ENCODE measurements around the gene BCL2.

BCL2 gene

GRCh38 chr18:63317982-63318888 lies 1.3 kb downstream of the BCL2 start:
- Histone ChIP-seq H3K36me3 (ENCODE audit: control insufficient read depth in 1 of 2, insufficient read depth in 2 of 2, low read length in 2 of 2) (no peaks in the 10 kb centered on the region), H3K9ac (ENCODE audit: low read depth in 1 of 2, low read length in 2 of 2) (peak overlapping the region; percentile 60 to 84), H3K27me3 (ENCODE audit: control insufficient read depth in 1 of 2, insufficient read depth in 2 of 2, low read length in 2 of 2) (no peaks in the 10 kb centered on the region), H3K4me1 (ENCODE audit: control insufficient read depth in 1 of 2, insufficient read depth in 2 of 2, low read length in 2 of 2) (peaks cover 31 to 34% of the 10 kb centered on the region in 2 donors), H3K27ac (ENCODE audit: low read depth, low read length) (peak overlapping the region; percentile 54), H3K4me3 (ENCODE audit: low read depth in 1 of 2, low read length in 2 of 2) (peak overlapping the region; percentile 86 to 89), H3K9me3 (ENCODE audit: control insufficient read depth in 1 of 2, low read length in 2 of 2) (no peaks in the 10 kb centered on the region)

GRCh38 chr18:63317556-63317946 lies 2.0 kb downstream of the BCL2 start:
- peak overlapping the region; percentile 86 to 89 for H3K4me3 ChIP-seq (ENCODE audit: low read depth in 1 of 2, low read length in 2 of 2)
- H3K9me3 ChIP-seq (ENCODE audit: control insufficient read depth in 1 of 2, low read length in 2 of 2) = no peaks in the 10 kb centered on the region
- H3K27ac ChIP-seq (ENCODE audit: low read depth, low read length) = peak overlapping the region; percentile 54
- no peaks in the 10 kb centered on the region for H3K36me3 ChIP-seq (ENCODE audit: control insufficient read depth in 1 of 2, insufficient read depth in 2 of 2, low read length in 2 of 2)
- H3K4me1 ChIP-seq (ENCODE audit: control insufficient read depth in 1 of 2, insufficient read depth in 2 of 2, low read length in 2 of 2) = peaks cover 32 to 36% of the 10 kb centered on the region in 2 donors
- peak overlapping the region; percentile 60 to 84 for H3K9ac ChIP-seq (ENCODE audit: low read depth in 1 of 2, low read length in 2 of 2)
- no peaks in the 10 kb centered on the region for H3K27me3 ChIP-seq (ENCODE audit: control insufficient read depth in 1 of 2, insufficient read depth in 2 of 2, low read length in 2 of 2)

- H3K36me3 ChIP-seq (ENCODE audit: control insufficient read depth in 1 of 2, insufficient read depth in 2 of 2, low read length in 2 of 2) = no peaks in the 10 kb centered on the region
- H3K4me3 ChIP-seq (ENCODE audit: low read depth in 1 of 2, low read length in 2 of 2) = peak overlapping the region; percentile 86 to 89
- H3K9ac ChIP-seq (ENCODE audit: low read depth in 1 of 2, low read length in 2 of 2) = peak overlapping the region; percentile 60 to 84
- no peaks in the 10 kb centered on the region for H3K27me3 ChIP-seq (ENCODE audit: control insufficient read depth in 1 of 2, insufficient read depth in 2 of 2, low read length in 2 of 2)
- peak overlapping the region; percentile 37 for H3K27ac ChIP-seq (ENCODE audit: low read depth, low read length)
- peaks cover 29 to 34% of the 10 kb centered on the region in 2 donors for H3K4me1 ChIP-seq (ENCODE audit: control insufficient read depth in 1 of 2, insufficient read depth in 2 of 2, low read length in 2 of 2)
- no peaks in the 10 kb centered on the region for H3K9me3 ChIP-seq (ENCODE audit: control insufficient read depth in 1 of 2, low read length in 2 of 2)
Measured at GRCh38 chr18:63316612-63317555, 2.7 kb downstream of the BCL2 start.

- Histone ChIP-seq H3K9ac (ENCODE audit: low read depth in 1 of 2, low read length in 2 of 2) (no peak overlapping the region), H3K27ac (ENCODE audit: low read depth, low read length) (no peak overlapping the region), H3K36me3 (ENCODE audit: control insufficient read depth in 1 of 2, insufficient read depth in 2 of 2, low read length in 2 of 2) (no peaks in the 10 kb centered on the region), H3K27me3 (ENCODE audit: control insufficient read depth in 1 of 2, insufficient read depth in 2 of 2, low read length in 2 of 2) (no peaks in the 10 kb centered on the region), H3K4me1 (ENCODE audit: control insufficient read depth in 1 of 2, insufficient read depth in 2 of 2, low read length in 2 of 2) (peaks cover 25 to 30% of the 10 kb centered on the region in 2 donors), H3K4me3 (ENCODE audit: low read depth in 1 of 2, low read length in 2 of 2) (peak overlapping the region; percentile 3 to 25), H3K9me3 (ENCODE audit: control insufficient read depth in 1 of 2, low read length in 2 of 2) (no peaks in the 10 kb centered on the region)
Measured at GRCh38 chr18:63315876-63316275, 3.7 kb downstream of the BCL2 start.

GRCh38 chr18:63315131-63315662 lies 4.4 kb downstream of the BCL2 start:
- H3K4me3 ChIP-seq (ENCODE audit: low read depth in 1 of 2, low read length in 2 of 2) = peak overlapping the region in 1 of 2 donors; percentile 34
- no peaks in the 10 kb centered on the region for H3K36me3 ChIP-seq (ENCODE audit: control insufficient read depth in 1 of 2, insufficient read depth in 2 of 2, low read length in 2 of 2)
- peaks cover 24 to 25% of the 10 kb centered on the region in 2 donors for H3K4me1 ChIP-seq (ENCODE audit: control insufficient read depth in 1 of 2, insufficient read depth in 2 of 2, low read length in 2 of 2)
- H3K27ac ChIP-seq (ENCODE audit: low read depth, low read length) = no peak overlapping the region
- peak overlapping the region in 1 of 2 donors; percentile 29 for H3K9ac ChIP-seq (ENCODE audit: low read depth in 1 of 2, low read length in 2 of 2)
- H3K27me3 ChIP-seq (ENCODE audit: control insufficient read depth in 1 of 2, insufficient read depth in 2 of 2, low read length in 2 of 2) = no peaks in the 10 kb centered on the region
- H3K9me3 ChIP-seq (ENCODE audit: control insufficient read depth in 1 of 2, low read length in 2 of 2) = no peaks in the 10 kb centered on the region

GRCh38 chr18:63314062-63314790 lies 5.3 kb downstream of the BCL2 start:
- Histone ChIP-seq H3K27me3 (ENCODE audit: control insufficient read depth in 1 of 2, insufficient read depth in 2 of 2, low read length in 2 of 2) (no peaks in the 10 kb centered on the region), H3K4me1 (ENCODE audit: control insufficient read depth in 1 of 2, insufficient read depth in 2 of 2, low read length in 2 of 2) (peaks cover 25 to 26% of the 10 kb centered on the region in 2 donors), H3K36me3 (ENCODE audit: control insufficient read depth in 1 of 2, insufficient read depth in 2 of 2, low read length in 2 of 2) (no peaks in the 10 kb centered on the region), H3K4me3 (ENCODE audit: low read depth in 1 of 2, low read length in 2 of 2) (peak overlapping the region in 1 of 2 donors; percentile 5), H3K9ac (ENCODE audit: low read depth in 1 of 2, low read length in 2 of 2) (no peak overlapping the region), H3K9me3 (ENCODE audit: control insufficient read depth in 1 of 2, low read length in 2 of 2) (no peaks in the 10 kb centered on the region), H3K27ac (ENCODE audit: low read depth, low read length) (no peak overlapping the region)

GRCh38 chr18:63313396-63313917 lies 6.1 kb downstream of the BCL2 start:
- peak overlapping the region in 1 of 2 donors; percentile 24 for H3K4me3 ChIP-seq (ENCODE audit: low read depth in 1 of 2, low read length in 2 of 2)
- no peak overlapping the region for H3K27ac ChIP-seq (ENCODE audit: low read depth, low read length)
- H3K4me1 ChIP-seq (ENCODE audit: control insufficient read depth in 1 of 2, insufficient read depth in 2 of 2, low read length in 2 of 2) = peaks cover 25 to 27% of the 10 kb centered on the region in 2 donors
- H3K27me3 ChIP-seq (ENCODE audit: control insufficient read depth in 1 of 2, insufficient read depth in 2 of 2, low read length in 2 of 2) = no peaks in the 10 kb centered on the region
- no peaks in the 10 kb centered on the region for H3K36me3 ChIP-seq (ENCODE audit: control insufficient read depth in 1 of 2, insufficient read depth in 2 of 2, low read length in 2 of 2)
- no peak overlapping the region for H3K9ac ChIP-seq (ENCODE audit: low read depth in 1 of 2, low read length in 2 of 2)
- H3K9me3 ChIP-seq (ENCODE audit: control insufficient read depth in 1 of 2, low read length in 2 of 2) = no peaks in the 10 kb centered on the region

GRCh38 chr18:63312737-63313395 lies 6.7 kb downstream of the BCL2 start:
- Histone ChIP-seq H3K9me3 (ENCODE audit: control insufficient read depth in 1 of 2, low read length in 2 of 2) (no peaks in the 10 kb centered on the region), H3K9ac (ENCODE audit: low read depth in 1 of 2, low read length in 2 of 2) (no peak overlapping the region), H3K36me3 (ENCODE audit: control insufficient read depth in 1 of 2, insufficient read depth in 2 of 2, low read length in 2 of 2) (no peaks in the 10 kb centered on the region), H3K27me3 (ENCODE audit: control insufficient read depth in 1 of 2, insufficient read depth in 2 of 2, low read length in 2 of 2) (no peaks in the 10 kb centered on the region), H3K27ac (ENCODE audit: low read depth, low read length) (no peak overlapping the region), H3K4me3 (ENCODE audit: low read depth in 1 of 2, low read length in 2 of 2) (peak overlapping the region in 1 of 2 donors; percentile 24), H3K4me1 (ENCODE audit: control insufficient read depth in 1 of 2, insufficient read depth in 2 of 2, low read length in 2 of 2) (peaks cover 31% of the 10 kb centered on the region in 2 donors)

GRCh38 chr18:63312019-63312409 lies 7.6 kb downstream of the BCL2 start:
- Histone ChIP-seq H3K9me3 (ENCODE audit: control insufficient read depth in 1 of 2, low read length in 2 of 2) (no peaks in the 10 kb centered on the region), H3K4me3 (ENCODE audit: low read depth in 1 of 2, low read length in 2 of 2) (no peak overlapping the region), H3K9ac (ENCODE audit: low read depth in 1 of 2, low read length in 2 of 2) (no peak overlapping the region), H3K27me3 (ENCODE audit: control insufficient read depth in 1 of 2, insufficient read depth in 2 of 2, low read length in 2 of 2) (no peaks in the 10 kb centered on the region), H3K4me1 (ENCODE audit: control insufficient read depth in 1 of 2, insufficient read depth in 2 of 2, low read length in 2 of 2) (peaks cover 26 to 28% of the 10 kb centered on the region in 2 donors), H3K27ac (ENCODE audit: low read depth, low read length) (no peak overlapping the region), H3K36me3 (ENCODE audit: control insufficient read depth in 1 of 2, insufficient read depth in 2 of 2, low read length in 2 of 2) (no peaks in the 10 kb centered on the region)

Measured in duodenal mucosa (tissue), 2 donors.